ENCODE data around the gene COQ3. TPM values are rescaled to one million over a fixed set of nuclear protein-coding genes. Genes with fewer than 3 reads are reported as not detected.

Gene COQ3
- total RNA-seq, 2 experiments from 2014 or later: 1.8 to 2.2 TPM

DNA sequence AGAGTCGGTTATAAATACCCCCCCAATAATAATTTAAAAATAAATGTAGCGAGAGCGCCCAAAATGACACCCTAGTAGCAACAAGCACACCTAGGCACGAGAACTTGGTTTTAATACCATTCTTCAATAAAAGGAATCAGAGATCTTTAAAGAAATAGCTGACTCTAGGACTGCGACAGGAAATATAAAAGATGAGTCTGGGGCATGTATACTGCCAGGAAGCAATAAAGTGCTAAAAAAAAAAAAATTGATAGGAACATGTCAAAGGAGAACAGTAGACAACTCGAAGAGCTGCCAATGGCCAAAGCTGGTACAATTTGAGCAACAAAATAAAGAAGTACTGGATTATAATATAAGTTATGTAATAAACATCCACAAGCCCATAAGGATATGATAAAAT lies 28.9 kb upstream of the COQ3 start:
- no peak for ATAC-seq (ENCODE audit: poor library complexity)
- peak overlapping the region; percentile 100 for H3K4me3 Mint-ChIP-seq
- ChIA-PET CTCF (interaction anchor here (1.3 kb wide), 1 partner anchor 20 kb away, joined by 5 read pairs; no protein-coding TSS in a partner anchor), POLR2A (interaction anchor here (1.0 kb wide), 1 partner anchor 29 kb away, joined by 3 read pairs; the partner anchor contains the start of gene COQ3)
- Histone ChIP-seq H3K9me3 (ENCODE audit: control insufficient read depth in 1 of 2, insufficient read depth in 1 of 2, low read length in 2 of 2) (no peaks in the 10 kb centered on the region), H3K27ac (ENCODE audit: low read depth in 1 of 2, low read length in 2 of 2) (no peak overlapping the region), H3K27me3 (ENCODE audit: control insufficient read depth in 1 of 2, insufficient read depth in 2 of 2, low read length in 2 of 2) (no peaks in the 10 kb centered on the region), H3K4me3 (ENCODE audit: low read length) (no peak overlapping the region), H3K36me3 (ENCODE audit: insufficient read depth, low read length) (peaks cover 14% of the 10 kb centered on the region), H3K4me1 (ENCODE audit: insufficient read depth, low read length) (peaks cover 45% of the 10 kb centered on the region)
- no peak for TF ChIP-seq CTCF (IDR thresholded peaks at IDR 0.05)
- peak overlapping the region; percentile 97 for H3K27ac Mint-ChIP-seq
- peaks cover 76% of the 10 kb centered on the region for H3K4me1 Mint-ChIP-seq (ENCODE audit: low read depth)
- no peak for DNase-seq
- peaks cover 38% of the 10 kb centered on the region for H3K36me3 Mint-ChIP-seq (ENCODE audit: low read depth)
- intact Hi-C loops (cut with DNase I, micrococcal nuclease): loop anchor here (5.0 to 10.0 kb wide), 2 partner anchors 144 to 468 kb away; partner anchors contain the start of gene CCNC (in 1 of the 2)
- no peaks in the 10 kb centered on the region for H3K9me3 Mint-ChIP-seq
- H3K27me3 Mint-ChIP-seq: no peaks in the 10 kb centered on the region

GRCh38 chr6:99416892-99417767 lies 23.1 kb upstream of the COQ3 start:
- peaks cover 48% of the 10 kb centered on the region for H3K36me3 ChIP-seq (ENCODE audit: insufficient read depth, low read length)
- no peak overlapping the region for H3K27ac ChIP-seq (ENCODE audit: low read depth in 1 of 2, low read length in 2 of 2)
- intact Hi-C loops (cut with DNase I, micrococcal nuclease): no loop called here
- peaks cover 25% of the 10 kb centered on the region for H3K4me1 ChIP-seq (ENCODE audit: insufficient read depth, low read length)
- Mint-ChIP-seq H3K36me3 (ENCODE audit: low read depth) (peaks cover 56% of the 10 kb centered on the region), H3K27me3 (no peaks in the 10 kb centered on the region), H3K4me3 (peak overlapping the region; percentile 54), H3K27ac (peak overlapping the region; percentile 72), H3K4me1 (ENCODE audit: low read depth) (peaks cover 75% of the 10 kb centered on the region), H3K9me3 (no peaks in the 10 kb centered on the region)
- no peak overlapping the region for H3K4me3 ChIP-seq (ENCODE audit: low read length)
- no peaks in the 10 kb centered on the region for H3K27me3 ChIP-seq (ENCODE audit: control insufficient read depth in 1 of 2, insufficient read depth in 2 of 2, low read length in 2 of 2)
- TF ChIP-seq CTCF (IDR thresholded peaks at IDR 0.05): no peak
- H3K9me3 ChIP-seq (ENCODE audit: control insufficient read depth in 1 of 2, insufficient read depth in 1 of 2, low read length in 2 of 2): no peaks in the 10 kb centered on the region
- ChIA-PET CTCF (interaction anchor here (1.3 to 1.6 kb wide), 2 partner anchors 9 to 14 kb away, joined by 4 to 5 read pairs; no protein-coding TSS in a partner anchor), POLR2A (interaction anchor here (5.2 kb wide), 1 partner anchor 8 kb away, joined by 41 read pairs; the partner anchor contains the start of gene PNISR)
- no peak for DNase-seq
- no peak for ATAC-seq (ENCODE audit: poor library complexity)

- ChIA-PET CTCF (interaction anchor here (1.6 kb wide), 1 partner anchor 10 kb away, joined by 5 read pairs; no protein-coding TSS in a partner anchor), POLR2A (interaction anchor here (5.2 kb wide), 1 partner anchor 9 kb away, joined by 41 read pairs; the partner anchor contains the start of gene PNISR)
- Histone ChIP-seq H3K4me3 (ENCODE audit: low read length) (no peak overlapping the region), H3K27me3 (ENCODE audit: control insufficient read depth in 1 of 2, insufficient read depth in 2 of 2, low read length in 2 of 2) (no peaks in the 10 kb centered on the region), H3K4me1 (ENCODE audit: insufficient read depth, low read length) (peaks cover 19% of the 10 kb centered on the region), H3K27ac (ENCODE audit: low read depth in 1 of 2, low read length in 2 of 2) (no peak overlapping the region), H3K36me3 (ENCODE audit: insufficient read depth, low read length) (peaks cover 50% of the 10 kb centered on the region), H3K9me3 (ENCODE audit: control insufficient read depth in 1 of 2, insufficient read depth in 1 of 2, low read length in 2 of 2) (no peaks in the 10 kb centered on the region)
- Mint-ChIP-seq H3K9me3 (no peaks in the 10 kb centered on the region), H3K36me3 (ENCODE audit: low read depth) (peaks cover 58% of the 10 kb centered on the region), H3K27me3 (no peaks in the 10 kb centered on the region), H3K4me3 (peak overlapping the region; percentile 25), H3K4me1 (ENCODE audit: low read depth) (peaks cover 73% of the 10 kb centered on the region), H3K27ac (peak overlapping the region; percentile 9)
- TF ChIP-seq CTCF (IDR thresholded peaks at IDR 0.05): no peak
- ATAC-seq (ENCODE audit: poor library complexity) (no peak), DNase-seq (no peak)
- intact Hi-C loops (cut with DNase I, micrococcal nuclease): no loop called here
Observed at GRCh38 chr6:99416226-99416625, 22.2 kb upstream of the COQ3 start.
